ENCODE results near the gene TMEM242. TPM values are rescaled to one million over a fixed set of nuclear protein-coding genes. Genes with fewer than 3 reads are reported as not detected.

The TMEM242 gene
- total and polyA plus RNA-seq, 9 donors, result 5.5 to 12.1 (median 10.1) TPM

GRCh38 chr6:157291356-157291755 is 32.0 kb downstream of the TMEM242 start:
- intact Hi-C loops (cut with DNase I), result no loop called here
- no peak for TF ChIP-seq CTCF (IDR thresholded peaks at IDR 0.05)
- no peak overlapping the region for H3K4me3 ChIP-seq
- no peak overlapping the region for H3K27ac ChIP-seq
- DNase-seq, result no peak
- WGBS, 3 donors, result 93 to 95% (median 94%) methylated on average over 4 of the region's 4 CpGs
- H3K4me1 ChIP-seq (ENCODE audit: insufficient read depth), result no peaks in the 10 kb centered on the region
- H3K27me3 ChIP-seq, result no peaks in the 10 kb centered on the region
- H3K36me3 ChIP-seq, result no peaks in the 10 kb centered on the region
- H3K9me3 ChIP-seq, result no peaks in the 10 kb centered on the region

GRCh38 chr6:157290797-157291196 is 32.5 kb downstream of the TMEM242 start:
- Histone ChIP-seq H3K27ac (no peak overlapping the region), H3K4me3 (no peak overlapping the region), H3K4me1 (ENCODE audit: insufficient read depth) (no peaks in the 10 kb centered on the region), H3K27me3 (no peaks in the 10 kb centered on the region), H3K36me3 (no peaks in the 10 kb centered on the region), H3K9me3 (no peaks in the 10 kb centered on the region)
- 78 to 89% (median 84%) methylated on average over 4 of the region's 4 CpGs for WGBS, 3 donors
- no peak for DNase-seq
- TF ChIP-seq POLR2A (IDR thresholded peaks at IDR 0.05), result no peak
- no peak for TF ChIP-seq EP300 (IDR thresholded peaks at IDR 0.05)
- no peak for TF ChIP-seq CTCF (IDR thresholded peaks at IDR 0.05)
- intact Hi-C loops (cut with DNase I), result no loop called here

DNA sequence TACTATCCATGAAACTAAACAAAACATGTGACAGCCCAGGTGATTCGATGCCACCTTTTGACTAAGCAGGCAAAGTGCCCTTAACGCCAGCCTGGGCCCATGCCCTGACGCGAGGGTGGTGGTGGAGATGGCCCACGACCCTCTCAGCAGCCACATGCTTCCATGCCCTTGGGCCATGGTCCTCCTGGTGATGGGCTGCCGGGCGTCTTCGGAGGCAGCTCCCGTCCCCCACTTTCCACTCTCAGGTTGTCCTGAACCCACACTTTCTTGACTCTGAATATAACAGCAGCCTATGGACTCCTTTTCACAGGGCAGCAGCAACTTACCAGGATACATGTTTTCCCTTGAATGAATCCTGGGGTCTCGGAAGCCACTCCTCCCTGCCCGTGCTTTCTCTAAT is 33.6 kb downstream of the TMEM242 start:
- intact Hi-C loops (cut with DNase I), result no loop called here
- TF ChIP-seq POLR2A (IDR thresholded peaks at IDR 0.05) (no peak), CTCF (IDR thresholded peaks at IDR 0.05) (no peak), EP300 (IDR thresholded peaks at IDR 0.05) (no peak)
- Histone ChIP-seq H3K27me3 (no peaks in the 10 kb centered on the region), H3K4me3 (no peak overlapping the region), H3K27ac (no peak overlapping the region), H3K9me3 (no peaks in the 10 kb centered on the region), H3K36me3 (no peaks in the 10 kb centered on the region), H3K4me1 (ENCODE audit: insufficient read depth) (no peaks in the 10 kb centered on the region)
- DNase-seq, result no peak
- 95 to 96% (median 96%) methylated on average over 11 of the region's 11 CpGs for WGBS, 3 donors

GRCh38 chr6:157288575-157288974 is 34.7 kb downstream of the TMEM242 start:
- no peaks in the 10 kb centered on the region for H3K4me1 ChIP-seq (ENCODE audit: insufficient read depth)
- WGBS, 3 donors, result 96 to 99% (median 97%) methylated on average over 9 of the region's 9 CpGs
- intact Hi-C loops (cut with DNase I), result no loop called here
- H3K27me3 ChIP-seq, result no peaks in the 10 kb centered on the region
- H3K9me3 ChIP-seq, result no peaks in the 10 kb centered on the region
- no peak overlapping the region for H3K27ac ChIP-seq
- no peak for DNase-seq
- TF ChIP-seq POLR2A (IDR thresholded peaks at IDR 0.05) (no peak), EP300 (IDR thresholded peaks at IDR 0.05) (no peak), CTCF (IDR thresholded peaks at IDR 0.05) (no peak)
- no peak overlapping the region for H3K4me3 ChIP-seq
- H3K36me3 ChIP-seq, result no peaks in the 10 kb centered on the region

GRCh38 chr6:157287923-157288322 is 35.4 kb downstream of the TMEM242 start:
- Histone ChIP-seq H3K27me3 (no peaks in the 10 kb centered on the region), H3K4me3 (no peak overlapping the region), H3K27ac (no peak overlapping the region), H3K4me1 (ENCODE audit: insufficient read depth) (no peaks in the 10 kb centered on the region), H3K36me3 (no peaks in the 10 kb centered on the region), H3K9me3 (no peaks in the 10 kb centered on the region)
- DNase-seq, result no peak
- intact Hi-C loops (cut with DNase I), result no loop called here
- WGBS, 3 donors, result 90 to 94% (median 92%) methylated on average over 7 of the region's 7 CpGs
- TF ChIP-seq EP300 (IDR thresholded peaks at IDR 0.05), result no peak
- TF ChIP-seq POLR2A (IDR thresholded peaks at IDR 0.05), result no peak
- no peak for TF ChIP-seq CTCF (IDR thresholded peaks at IDR 0.05)

Data from ovary (tissue), 9 donors.